Neural progenitor cell (in vitro differentiated cells): ENCODE data around the gene COX4I2. TPM values are rescaled to one million over a fixed set of nuclear protein-coding genes. Genes with fewer than 3 reads are reported as not detected.

ENCODE experiments used
- DNase-seq: peaks from one replicate; pipeline ENCODE4 v3.0.0-alpha.2; 2016; ENCODE audit warnings: low spot score
- H2AFZ ChIP-seq: fragments of 200-600 bp; sonication (generic); replicated peaks from 2 replicates; pipeline ENCODE4 v1.6.1; 2016; ENCODE audit warnings: antibody characterized with exemption
- H3F3A ChIP-seq: fragments of 200-600 bp; sonication (generic); 2 replicates; pipeline ENCODE4 v1.6.1; 2016; ENCODE audit warnings: antibody characterized with exemption, low read depth
- H3K27ac ChIP-seq: fragments of 200-600 bp; sonication (generic); 2 replicates; pipeline ENCODE4 v1.5.1; 2016; ENCODE audit warnings: mild to moderate bottlenecking
- H3K27me3 ChIP-seq: fragments of 200-600 bp; sonication (generic); 2 replicates; pipeline ENCODE4 v1.6.1; 2016; ENCODE audit warnings: mild to moderate bottlenecking, moderate library complexity
- H3K36me3 ChIP-seq: fragments of 200-600 bp; sonication (generic); 2 replicates; pipeline ENCODE4 v1.5.1; 2016
- H3K4me1 ChIP-seq: fragments of 200-600 bp; sonication (generic); 2 replicates; pipeline ENCODE4 v1.6.1; 2016; ENCODE audit warnings: mixed run types
- H3K4me2 ChIP-seq: fragments of 200-600 bp; sonication (generic); 2 replicates; pipeline ENCODE4 v1.6.1; 2016
- H3K4me3 ChIP-seq: fragments of 200-600 bp; sonication (generic); 2 replicates; pipeline ENCODE4 v1.5.1; 2016
- H3K79me2 ChIP-seq: fragments of 200-600 bp; sonication (generic); 2 replicates; pipeline ENCODE4 v1.6.1; 2016; ENCODE audit warnings: low read depth
- H3K9ac ChIP-seq: fragments of 200-600 bp; sonication (generic); 2 replicates; pipeline ENCODE4 v1.6.1; 2016
- H3K9me3 ChIP-seq: fragments of 200-600 bp; sonication (generic); 2 replicates; pipeline ENCODE4 v1.5.1; 2016; ENCODE audit warnings: low read depth
- H4K20me1 ChIP-seq: fragments of 200-600 bp; sonication (generic); 2 replicates; pipeline ENCODE4 v1.6.1; 2016; ENCODE audit warnings: low read depth
- H3K27ac Mint-ChIP-seq: 3 replicates; pipeline ENCODE4 v1.8.0; 2021; ENCODE audit warnings: mixed read lengths
- H3K27me3 Mint-ChIP-seq: 2 replicates; pipeline ENCODE4 v1.8.0; 2022; ENCODE audit warnings: low read depth, mild to moderate bottlenecking, inconsistent platforms, moderate library complexity, mixed read lengths; ENCODE audit not compliant: insufficient read depth
- H3K36me3 Mint-ChIP-seq: 3 replicates; pipeline ENCODE4 v1.8.0; 2021; ENCODE audit warnings: mixed read lengths
- H3K4me1 Mint-ChIP-seq: 3 replicates; pipeline ENCODE4 v1.8.0; 2021; ENCODE audit warnings: mixed read lengths
- H3K4me3 Mint-ChIP-seq: 3 replicates; pipeline ENCODE4 v1.8.0; 2021; ENCODE audit warnings: mild to moderate bottlenecking, moderate library complexity, mixed read lengths
- H3K9me3 Mint-ChIP-seq: 3 replicates; pipeline ENCODE4 v1.8.0; 2020; ENCODE audit warnings: mixed read lengths
- CTCF ChIP-seq: fragments of 200-600 bp; sonication (generic); IDR thresholded peaks from 2 replicates; pipeline ENCODE4 v1.5.1; 2017; ENCODE audit warnings: antibody characterized with exemption, mild to moderate bottlenecking
- EZH2 ChIP-seq: fragments of 200-600 bp; sonication (generic); IDR thresholded peaks from 2 replicates; pipeline ENCODE4 v1.6.1; 2017; ENCODE audit warnings: antibody characterized with exemption, mild to moderate bottlenecking, moderate library complexity
- EZH2phosphoT487 ChIP-seq: fragments of 200-600 bp; sonication (generic); IDR thresholded peaks from 2 replicates; pipeline ENCODE4 v1.6.1; 2017; ENCODE audit warnings: antibody characterized with exemption
- total RNA-seq: library from RNA; depleted of rRNA; stranded (reverse); fragments of >200 nt; gene quantifications from 2 replicates; pipeline ENCODE4 v1.2.3, GENCODE V29; 2015; ENCODE audit warnings: low replicate concordance

The COX4I2 gene
- total RNA-seq, 1 donor from 2014 or later = not detected

DNA sequence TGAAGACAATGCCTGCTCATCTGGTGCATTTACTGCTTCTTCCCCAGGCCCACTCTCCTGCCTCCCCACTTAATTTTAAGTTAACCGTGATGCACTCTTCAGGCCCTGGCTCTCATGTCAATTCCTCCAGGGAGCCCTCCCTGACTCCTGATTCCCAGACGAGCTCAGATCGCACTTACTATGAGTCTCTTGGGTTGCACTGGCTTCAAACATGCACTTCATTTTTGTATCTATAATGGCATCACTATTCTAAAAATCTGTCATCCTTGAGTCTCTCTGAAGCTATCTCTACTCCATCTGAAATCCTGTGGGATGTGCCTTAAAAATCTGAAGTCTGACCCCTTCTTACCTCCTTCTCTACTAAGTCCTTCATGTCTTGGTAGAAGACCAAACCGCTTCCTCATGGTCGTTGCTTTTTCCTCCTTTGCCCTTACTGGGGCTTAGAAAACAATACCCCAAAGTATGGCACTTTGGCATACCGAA, 24.7 kb downstream of the COX4I2 start:
- Histone ChIP-seq H3K9me3 (no peaks in the 10 kb centered on the region), H3K4me3 (no peak overlapping the region), H2AFZ (no peak overlapping the region), H3K79me2 (no peaks in the 10 kb centered on the region), H3K27ac (peak overlapping the region; percentile 36), H4K20me1 (peaks cover 11% of the 10 kb centered on the region), H3K36me3 (no peaks in the 10 kb centered on the region), H3K4me2 (peak overlapping the region; percentile 69), H3K27me3 (no peaks in the 10 kb centered on the region), H3K4me1 (peaks cover 11% of the 10 kb centered on the region), H3F3A (peaks cover 17% of the 10 kb centered on the region), H3K9ac (no peak overlapping the region)
- H3K27ac Mint-ChIP-seq = peak overlapping the region; percentile 44
- H3K4me3 Mint-ChIP-seq = peak overlapping the region; percentile 69
- peaks cover 2% of the 10 kb centered on the region for H3K9me3 Mint-ChIP-seq
- H3K27me3 Mint-ChIP-seq = peaks cover 4% of the 10 kb centered on the region
- TF ChIP-seq EZH2phosphoT487 (no peak), CTCF (no peak), EZH2 (no peak)
- DNase-seq = no peak
- peaks cover 10% of the 10 kb centered on the region for H3K36me3 Mint-ChIP-seq
- H3K4me1 Mint-ChIP-seq = peaks cover 30% of the 10 kb centered on the region

DNA sequence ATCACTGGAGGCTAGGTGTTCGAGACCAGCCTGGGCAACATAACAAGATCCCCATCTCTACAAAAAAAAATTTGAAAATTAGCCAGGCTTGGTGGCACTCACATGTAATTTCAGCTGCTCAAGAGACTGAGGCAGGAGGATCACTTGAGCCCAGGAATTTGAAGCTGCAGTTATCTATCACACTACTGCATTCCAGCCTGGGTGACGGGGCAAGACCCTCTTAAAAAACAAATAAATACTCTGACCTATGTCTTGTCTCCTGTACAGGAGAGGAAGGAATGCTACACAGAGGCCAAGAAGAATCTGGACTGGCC, 25.8 kb downstream of the COX4I2 start:
- no peak overlapping the region for H3K4me2 ChIP-seq
- H3K4me3 ChIP-seq = no peak overlapping the region
- H3K4me1 Mint-ChIP-seq = peaks cover 30% of the 10 kb centered on the region
- no peak for DNase-seq
- no peaks in the 10 kb centered on the region for H3K27me3 ChIP-seq
- H3K4me1 ChIP-seq = peaks cover 11% of the 10 kb centered on the region
- no peaks in the 10 kb centered on the region for H3K9me3 ChIP-seq
- no peak overlapping the region for H3K9ac ChIP-seq
- no peak overlapping the region for H3K4me3 Mint-ChIP-seq
- TF ChIP-seq EZH2 = no peak
- TF ChIP-seq EZH2phosphoT487 = no peak
- TF ChIP-seq CTCF = no peak
- H3K27ac ChIP-seq = no peak overlapping the region
- H3K27ac Mint-ChIP-seq = no peak overlapping the region
- no peaks in the 10 kb centered on the region for H3K36me3 ChIP-seq
- H4K20me1 ChIP-seq = peaks cover 11% of the 10 kb centered on the region
- peaks cover 10% of the 10 kb centered on the region for H3K36me3 Mint-ChIP-seq
- H3K79me2 ChIP-seq = no peaks in the 10 kb centered on the region
- H3K27me3 Mint-ChIP-seq = peaks cover 7% of the 10 kb centered on the region
- peaks cover 17% of the 10 kb centered on the region for H3F3A ChIP-seq
- no peak overlapping the region for H2AFZ ChIP-seq
- peaks cover 2% of the 10 kb centered on the region for H3K9me3 Mint-ChIP-seq

DNA sequence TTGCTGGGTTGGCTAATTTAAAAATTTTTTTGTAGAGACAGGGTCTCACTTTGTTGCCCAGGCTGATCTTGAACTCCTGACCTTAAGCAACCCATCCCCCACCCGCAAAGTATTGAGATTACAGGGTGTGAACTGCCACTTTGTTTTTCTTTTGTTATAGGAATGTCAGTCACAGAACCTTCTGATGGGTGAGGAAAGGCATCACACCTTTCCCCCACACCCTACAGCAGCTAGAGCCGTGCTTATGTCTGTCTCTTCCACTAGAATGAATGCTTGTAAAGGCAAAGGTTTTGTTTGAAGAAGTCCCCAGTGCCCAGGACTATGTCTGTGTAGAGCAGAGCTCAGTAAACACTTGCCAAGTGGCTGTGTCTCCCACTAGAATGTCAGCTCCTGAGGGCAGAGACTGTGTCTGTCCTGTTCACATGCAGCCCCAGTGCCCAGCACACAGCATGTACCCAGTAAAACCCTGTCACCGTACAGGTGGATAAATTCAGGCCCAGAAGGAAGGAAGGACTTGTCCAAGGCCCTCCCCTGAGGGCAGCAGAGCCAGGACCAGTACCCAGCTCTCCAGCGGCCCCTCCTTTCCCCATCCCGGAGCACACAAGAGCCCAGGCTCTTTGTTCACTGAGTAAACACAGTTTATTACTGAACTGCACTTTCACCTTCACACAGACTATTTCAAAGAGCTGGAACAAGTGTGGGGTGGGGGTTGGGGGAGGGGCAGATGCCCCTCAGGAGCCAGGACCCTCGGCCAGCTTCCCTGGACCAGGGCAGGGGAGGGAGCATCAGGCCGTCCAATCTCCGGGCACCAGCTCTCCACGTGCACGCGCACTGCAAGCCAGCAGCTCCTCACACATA, 26.4 kb downstream of the COX4I2 start:
- H3K36me3 ChIP-seq = no peaks in the 10 kb centered on the region
- H3K4me1 Mint-ChIP-seq = peaks cover 30% of the 10 kb centered on the region
- H3K9me3 ChIP-seq = no peaks in the 10 kb centered on the region
- H3K4me1 ChIP-seq = peaks cover 11% of the 10 kb centered on the region
- no peak overlapping the region for H3K9ac ChIP-seq
- peaks cover 17% of the 10 kb centered on the region for H3F3A ChIP-seq
- no peak overlapping the region for H3K27ac ChIP-seq
- no peak overlapping the region for H3K4me3 ChIP-seq
- peak overlapping the region; percentile 65 for H3K27ac Mint-ChIP-seq
- H2AFZ ChIP-seq = no peak overlapping the region
- peaks cover 7% of the 10 kb centered on the region for H3K27me3 Mint-ChIP-seq
- TF ChIP-seq EZH2phosphoT487 = no peak
- DNase-seq = no peak
- H4K20me1 ChIP-seq = peaks cover 11% of the 10 kb centered on the region
- H3K9me3 Mint-ChIP-seq = peaks cover 2% of the 10 kb centered on the region
- H3K36me3 Mint-ChIP-seq = peaks cover 10% of the 10 kb centered on the region
- H3K4me2 ChIP-seq = no peak overlapping the region
- no peak overlapping the region for H3K4me3 Mint-ChIP-seq
- no peaks in the 10 kb centered on the region for H3K79me2 ChIP-seq
- no peaks in the 10 kb centered on the region for H3K27me3 ChIP-seq
